WTC11 (cell line): ENCODE measurements around the gene WFDC9. TPM values are rescaled to one million over a fixed set of nuclear protein-coding genes. Genes with fewer than 3 reads are reported as not detected.

Experiments used
- ATAC-seq: fragments of 200-7000 bp; cut with Tn5 transposase; 2 replicates; pipeline ENCODE4 v1.10.0; 2021; ENCODE audit warnings: mild to moderate bottlenecking, moderate library complexity
- CTCF ChIA-PET: fragments of 300-600 bp; sonication (Branson Sonifier 250); formaldehyde crosslinking; loops from one replicate; lab custom pipeline; 2021; ENCODE audit warnings: antibody characterized with exemption; lab: Charles Lee
- POLR2A ChIA-PET: fragments of 350-600 bp; sonication (Branson Sonifier 250); formaldehyde crosslinking; loops from one replicate; lab custom pipeline; 2021; ENCODE audit warnings: antibody characterized with exemption; lab: Charles Lee
- DNase-seq: peaks from one replicate; pipeline ENCODE4 v3.0.0; 2021; ENCODE audit warnings: low spot score
- H3K27ac Mint-ChIP-seq: 2 replicates; pipeline ENCODE4 v1.8.0; 2021; ENCODE audit warnings: mixed read lengths
- H3K27me3 Mint-ChIP-seq: 2 replicates; pipeline ENCODE4 v1.8.0; 2021; ENCODE audit warnings: low read depth, mild to moderate bottlenecking, moderate library complexity, mixed read lengths
- H3K36me3 Mint-ChIP-seq: 2 replicates; pipeline ENCODE4 v1.8.0; 2021; ENCODE audit warnings: mixed read lengths
- H3K4me1 Mint-ChIP-seq: 2 replicates; pipeline ENCODE4 v1.8.0; 2022; ENCODE audit warnings: mixed read lengths
- H3K4me3 Mint-ChIP-seq: 2 replicates; pipeline ENCODE4 v1.8.0; 2021; ENCODE audit warnings: mild to moderate bottlenecking, moderate library complexity, mixed read lengths
- H3K9me3 Mint-ChIP-seq: 2 replicates; pipeline ENCODE4 v1.8.0; 2021; ENCODE audit warnings: mixed read lengths
- ETV6 ChIP-seq: sonication (generic); formaldehyde crosslinking; IDR thresholded peaks from 2 replicates; pipeline ENCODE4 v1.8.1; 2022; ENCODE audit warnings: mild to moderate bottlenecking, missing genetic modification reagents
- FOXJ3 ChIP-seq: sonication (generic); formaldehyde crosslinking; IDR thresholded peaks from 2 replicates; pipeline ENCODE4 v1.9.0; 2021; ENCODE audit warnings: missing genetic modification reagents, mild to moderate bottlenecking, borderline replicate concordance
- IRF2 ChIP-seq: sonication (generic); formaldehyde crosslinking; IDR thresholded peaks from 2 replicates; pipeline ENCODE4 v1.8.0; 2022; ENCODE audit warnings: low read depth, missing genetic modification reagents, borderline replicate concordance
- NR3C1 ChIP-seq: sonication (generic); formaldehyde crosslinking; conservative IDR thresholded peaks from 2 replicates; pipeline ENCODE4 v1.8.1; 2023; ENCODE audit warnings: low read depth, mild to moderate bottlenecking, missing genetic modification reagents
- SP1 ChIP-seq: sonication (generic); formaldehyde crosslinking; conservative IDR thresholded peaks from 2 replicates; pipeline ENCODE4 v1.8.1; 2022; ENCODE audit warnings: missing genetic modification reagents
- ZNF317 ChIP-seq: sonication (generic); formaldehyde crosslinking; IDR thresholded peaks from 2 replicates; pipeline ENCODE4 v1.8.1; 2023; ENCODE audit warnings: low read depth, mild to moderate bottlenecking, moderate library complexity, missing genetic modification reagents, borderline replicate concordance
- ZNF423 ChIP-seq: fragments of 250-450 bp; sonication (Bioruptor Pico); IDR thresholded peaks from 2 replicates; pipeline ENCODE4 v2.1.2; 2022; ENCODE audit warnings: mild to moderate bottlenecking, moderate library complexity
- total RNA-seq: library from RNA; stranded (reverse); gene quantifications from 3 replicates; pipeline ENCODE4 v1.2.3, GENCODE V29; 2021
- TF ChIP-seq, protein P1 (sequence below): sonication (generic); formaldehyde crosslinking; IDR thresholded peaks from 2 replicates; pipeline ENCODE4 v1.8.1; 2023; ENCODE audit warnings: mild to moderate bottlenecking, missing genetic modification reagents
- TF ChIP-seq, protein P2 (sequence below): fragments of 200-600 bp; IDR thresholded peaks from 2 replicates; pipeline ENCODE4 v1.8.0; 2022; ENCODE audit warnings: antibody characterized with exemption
- TF ChIP-seq, protein P3 (sequence below): sonication (generic); formaldehyde crosslinking; IDR thresholded peaks from 2 replicates; pipeline ENCODE4 v1.8.0; 2023; ENCODE audit warnings: missing genetic modification reagents, mild to moderate bottlenecking, borderline replicate concordance
- TF ChIP-seq, protein P4 (sequence below): fragments of 250-450 bp; sonication (Bioruptor Pico); IDR thresholded peaks from 2 replicates; pipeline ENCODE4 v1.9.0; 2021; ENCODE audit warnings: moderate library complexity, mild to moderate bottlenecking, inconsistent platforms, borderline replicate concordance
- TF ChIP-seq, protein P5 (sequence below): sonication (generic); formaldehyde crosslinking; IDR thresholded peaks from 2 replicates; pipeline ENCODE4 v1.8.0; 2022; ENCODE audit warnings: mild to moderate bottlenecking, missing genetic modification reagents
- TF ChIP-seq, protein P6 (sequence below): sonication (generic); formaldehyde crosslinking; IDR thresholded peaks from 2 replicates; pipeline ENCODE4 v1.8.1; 2022; ENCODE audit warnings: mild to moderate bottlenecking, moderate library complexity, missing genetic modification reagents
- TF ChIP-seq, protein P7 (sequence below): sonication (generic); formaldehyde crosslinking; IDR thresholded peaks from 2 replicates; pipeline ENCODE4 v1.8.1; 2023; ENCODE audit warnings: mild to moderate bottlenecking, missing genetic modification reagents, moderate library complexity

Gene WFDC9
- total RNA-seq, 1 experiment from 2014 or later = not detected

DNA sequence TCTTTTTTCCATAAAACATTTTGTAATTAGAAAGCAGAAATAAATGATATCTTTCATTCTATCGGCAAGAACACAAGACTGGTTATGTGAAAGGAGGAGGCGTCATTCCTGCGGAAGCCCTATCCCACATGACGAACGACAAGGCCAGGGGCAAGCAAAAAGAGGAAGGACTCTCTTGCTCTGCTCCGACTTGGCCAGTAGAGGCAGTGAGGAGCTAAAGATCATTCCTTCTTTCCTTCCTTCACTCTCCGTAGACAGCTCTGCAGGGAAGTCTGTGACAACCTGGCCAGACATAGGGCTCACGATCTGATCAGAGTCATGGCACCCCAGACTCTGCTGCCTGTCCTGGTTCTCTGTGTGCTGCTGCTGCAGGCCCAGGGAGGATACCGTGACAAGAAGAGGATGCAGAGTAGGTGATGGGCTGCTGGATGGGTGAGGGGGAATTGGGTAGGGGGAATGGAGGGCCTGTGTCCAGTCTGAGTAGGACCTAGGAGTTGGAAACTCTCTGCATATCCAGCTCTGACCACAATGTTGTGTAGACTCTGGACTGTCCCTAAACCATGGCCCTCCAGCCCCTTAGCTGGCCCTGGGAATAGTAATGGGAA is 1.5 kb downstream of the WFDC9 start, which contains the start of gene WFDC10A (continued):
- TF ChIP-seq, protein P1, sequence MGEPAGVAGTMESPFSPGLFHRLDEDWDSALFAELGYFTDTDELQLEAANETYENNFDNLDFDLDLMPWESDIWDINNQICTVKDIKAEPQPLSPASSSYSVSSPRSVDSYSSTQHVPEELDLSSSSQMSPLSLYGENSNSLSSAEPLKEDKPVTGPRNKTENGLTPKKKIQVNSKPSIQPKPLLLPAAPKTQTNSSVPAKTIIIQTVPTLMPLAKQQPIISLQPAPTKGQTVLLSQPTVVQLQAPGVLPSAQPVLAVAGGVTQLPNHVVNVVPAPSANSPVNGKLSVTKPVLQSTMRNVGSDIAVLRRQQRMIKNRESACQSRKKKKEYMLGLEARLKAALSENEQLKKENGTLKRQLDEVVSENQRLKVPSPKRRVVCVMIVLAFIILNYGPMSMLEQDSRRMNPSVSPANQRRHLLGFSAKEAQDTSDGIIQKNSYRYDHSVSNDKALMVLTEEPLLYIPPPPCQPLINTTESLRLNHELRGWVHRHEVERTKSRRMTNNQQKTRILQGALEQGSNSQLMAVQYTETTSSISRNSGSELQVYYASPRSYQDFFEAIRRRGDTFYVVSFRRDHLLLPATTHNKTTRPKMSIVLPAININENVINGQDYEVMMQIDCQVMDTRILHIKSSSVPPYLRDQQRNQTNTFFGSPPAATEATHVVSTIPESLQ (CRISPR knock-in tag) = no peak
- TF ChIP-seq, protein P2, sequence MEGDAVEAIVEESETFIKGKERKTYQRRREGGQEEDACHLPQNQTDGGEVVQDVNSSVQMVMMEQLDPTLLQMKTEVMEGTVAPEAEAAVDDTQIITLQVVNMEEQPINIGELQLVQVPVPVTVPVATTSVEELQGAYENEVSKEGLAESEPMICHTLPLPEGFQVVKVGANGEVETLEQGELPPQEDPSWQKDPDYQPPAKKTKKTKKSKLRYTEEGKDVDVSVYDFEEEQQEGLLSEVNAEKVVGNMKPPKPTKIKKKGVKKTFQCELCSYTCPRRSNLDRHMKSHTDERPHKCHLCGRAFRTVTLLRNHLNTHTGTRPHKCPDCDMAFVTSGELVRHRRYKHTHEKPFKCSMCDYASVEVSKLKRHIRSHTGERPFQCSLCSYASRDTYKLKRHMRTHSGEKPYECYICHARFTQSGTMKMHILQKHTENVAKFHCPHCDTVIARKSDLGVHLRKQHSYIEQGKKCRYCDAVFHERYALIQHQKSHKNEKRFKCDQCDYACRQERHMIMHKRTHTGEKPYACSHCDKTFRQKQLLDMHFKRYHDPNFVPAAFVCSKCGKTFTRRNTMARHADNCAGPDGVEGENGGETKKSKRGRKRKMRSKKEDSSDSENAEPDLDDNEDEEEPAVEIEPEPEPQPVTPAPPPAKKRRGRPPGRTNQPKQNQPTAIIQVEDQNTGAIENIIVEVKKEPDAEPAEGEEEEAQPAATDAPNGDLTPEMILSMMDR = peak; percentile 17; the same call in 1 of the 2 replicates
- TF ChIP-seq ETV6 (CRISPR knock-in tag) = no peak

DNA sequence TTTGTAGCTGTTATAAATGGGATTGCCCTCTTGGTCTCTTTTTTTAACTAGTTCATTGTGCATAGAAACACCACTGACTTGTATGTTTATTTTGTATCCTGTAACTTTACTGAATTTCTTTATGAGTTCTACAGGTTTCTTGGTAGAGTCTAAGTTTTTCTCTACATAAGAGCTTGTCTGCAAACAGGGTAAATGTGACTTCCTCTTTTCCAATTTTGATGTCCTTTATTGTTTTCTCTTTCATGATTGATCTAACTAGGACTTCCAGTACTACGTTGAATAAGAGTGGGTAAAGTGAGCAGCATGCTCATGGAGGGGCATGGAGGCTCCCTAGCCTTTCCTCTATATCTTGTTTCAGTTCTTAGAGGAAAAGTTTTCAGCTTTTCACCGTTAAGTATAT is 4.5 kb downstream of the WFDC9 start:
- H3K4me3 Mint-ChIP-seq = no peak overlapping the region
- TF ChIP-seq ZNF423 = no peak
- TF ChIP-seq, protein P3, sequence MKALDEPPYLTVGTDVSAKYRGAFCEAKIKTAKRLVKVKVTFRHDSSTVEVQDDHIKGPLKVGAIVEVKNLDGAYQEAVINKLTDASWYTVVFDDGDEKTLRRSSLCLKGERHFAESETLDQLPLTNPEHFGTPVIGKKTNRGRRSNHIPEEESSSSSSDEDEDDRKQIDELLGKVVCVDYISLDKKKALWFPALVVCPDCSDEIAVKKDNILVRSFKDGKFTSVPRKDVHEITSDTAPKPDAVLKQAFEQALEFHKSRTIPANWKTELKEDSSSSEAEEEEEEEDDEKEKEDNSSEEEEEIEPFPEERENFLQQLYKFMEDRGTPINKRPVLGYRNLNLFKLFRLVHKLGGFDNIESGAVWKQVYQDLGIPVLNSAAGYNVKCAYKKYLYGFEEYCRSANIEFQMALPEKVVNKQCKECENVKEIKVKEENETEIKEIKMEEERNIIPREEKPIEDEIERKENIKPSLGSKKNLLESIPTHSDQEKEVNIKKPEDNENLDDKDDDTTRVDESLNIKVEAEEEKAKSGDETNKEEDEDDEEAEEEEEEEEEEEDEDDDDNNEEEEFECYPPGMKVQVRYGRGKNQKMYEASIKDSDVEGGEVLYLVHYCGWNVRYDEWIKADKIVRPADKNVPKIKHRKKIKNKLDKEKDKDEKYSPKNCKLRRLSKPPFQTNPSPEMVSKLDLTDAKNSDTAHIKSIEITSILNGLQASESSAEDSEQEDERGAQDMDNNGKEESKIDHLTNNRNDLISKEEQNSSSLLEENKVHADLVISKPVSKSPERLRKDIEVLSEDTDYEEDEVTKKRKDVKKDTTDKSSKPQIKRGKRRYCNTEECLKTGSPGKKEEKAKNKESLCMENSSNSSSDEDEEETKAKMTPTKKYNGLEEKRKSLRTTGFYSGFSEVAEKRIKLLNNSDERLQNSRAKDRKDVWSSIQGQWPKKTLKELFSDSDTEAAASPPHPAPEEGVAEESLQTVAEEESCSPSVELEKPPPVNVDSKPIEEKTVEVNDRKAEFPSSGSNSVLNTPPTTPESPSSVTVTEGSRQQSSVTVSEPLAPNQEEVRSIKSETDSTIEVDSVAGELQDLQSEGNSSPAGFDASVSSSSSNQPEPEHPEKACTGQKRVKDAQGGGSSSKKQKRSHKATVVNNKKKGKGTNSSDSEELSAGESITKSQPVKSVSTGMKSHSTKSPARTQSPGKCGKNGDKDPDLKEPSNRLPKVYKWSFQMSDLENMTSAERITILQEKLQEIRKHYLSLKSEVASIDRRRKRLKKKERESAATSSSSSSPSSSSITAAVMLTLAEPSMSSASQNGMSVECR = no peak
- TF ChIP-seq, protein P4, sequence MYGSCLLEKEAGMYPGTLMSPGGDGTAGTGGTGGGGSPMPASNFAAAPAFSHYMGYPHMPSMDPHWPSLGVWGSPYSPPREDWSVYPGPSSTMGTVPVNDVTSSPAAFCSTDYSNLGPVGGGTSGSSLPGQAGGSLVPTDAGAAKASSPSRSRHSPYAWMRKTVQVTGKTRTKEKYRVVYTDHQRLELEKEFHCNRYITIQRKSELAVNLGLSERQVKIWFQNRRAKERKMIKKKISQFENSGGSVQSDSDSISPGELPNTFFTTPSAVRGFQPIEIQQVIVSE (CRISPR knock-in tag) = no peak
- no peak for TF ChIP-seq SP1 (CRISPR knock-in tag)
- no peak for TF ChIP-seq NR3C1
- TF ChIP-seq FOXJ3 (CRISPR knock-in tag) = no peak
- TF ChIP-seq, protein P5, sequence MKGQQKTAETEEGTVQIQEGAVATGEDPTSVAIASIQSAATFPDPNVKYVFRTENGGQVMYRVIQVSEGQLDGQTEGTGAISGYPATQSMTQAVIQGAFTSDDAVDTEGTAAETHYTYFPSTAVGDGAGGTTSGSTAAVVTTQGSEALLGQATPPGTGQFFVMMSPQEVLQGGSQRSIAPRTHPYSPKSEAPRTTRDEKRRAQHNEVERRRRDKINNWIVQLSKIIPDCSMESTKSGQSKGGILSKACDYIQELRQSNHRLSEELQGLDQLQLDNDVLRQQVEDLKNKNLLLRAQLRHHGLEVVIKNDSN (CRISPR knock-in tag) = no peak
- TF ChIP-seq, protein P1 (CRISPR knock-in tag) = no peak
- no peak for TF ChIP-seq ZNF317
- TF ChIP-seq, protein P6, sequence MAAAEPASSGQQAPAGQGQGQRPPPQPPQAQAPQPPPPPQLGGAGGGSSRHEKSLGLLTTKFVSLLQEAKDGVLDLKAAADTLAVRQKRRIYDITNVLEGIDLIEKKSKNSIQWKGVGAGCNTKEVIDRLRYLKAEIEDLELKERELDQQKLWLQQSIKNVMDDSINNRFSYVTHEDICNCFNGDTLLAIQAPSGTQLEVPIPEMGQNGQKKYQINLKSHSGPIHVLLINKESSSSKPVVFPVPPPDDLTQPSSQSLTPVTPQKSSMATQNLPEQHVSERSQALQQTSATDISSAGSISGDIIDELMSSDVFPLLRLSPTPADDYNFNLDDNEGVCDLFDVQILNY (CRISPR knock-in tag) = no peak
- TF ChIP-seq, protein P7, sequence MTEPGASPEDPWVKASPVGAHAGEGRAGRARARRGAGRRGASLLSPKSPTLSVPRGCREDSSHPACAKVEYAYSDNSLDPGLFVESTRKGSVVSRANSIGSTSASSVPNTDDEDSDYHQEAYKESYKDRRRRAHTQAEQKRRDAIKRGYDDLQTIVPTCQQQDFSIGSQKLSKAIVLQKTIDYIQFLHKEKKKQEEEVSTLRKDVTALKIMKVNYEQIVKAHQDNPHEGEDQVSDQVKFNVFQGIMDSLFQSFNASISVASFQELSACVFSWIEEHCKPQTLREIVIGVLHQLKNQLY (CRISPR knock-in tag) = no peak
- TF ChIP-seq IRF2 = no peak
- TF ChIP-seq, all 79 proteins: peak for 0
- H3K9me3 Mint-ChIP-seq = peaks cover 4% of the 10 kb centered on the region; the same call in 1 of the 2 replicates
- CTCF ChIA-PET = no interaction called here
- peaks cover 4% of the 10 kb centered on the region; the same call in 1 of the 2 replicates for H3K27me3 Mint-ChIP-seq
- peaks cover 8% of the 10 kb centered on the region for H3K4me1 Mint-ChIP-seq
- DNase-seq (no peak), ATAC-seq (no peak)
- POLR2A ChIA-PET = interaction anchor here (0.6 kb wide), 1 partner anchor 284 kb away, joined by 4 read pairs; no protein-coding TSS in a partner anchor
- H3K36me3 Mint-ChIP-seq = peaks cover 1% of the 10 kb centered on the region; the same call in 1 of the 2 replicates
- H3K27ac Mint-ChIP-seq = no peak overlapping the region
